Endothelial cell of umbilical vein (primary cell): ENCODE data around the gene SLC12A8. TPM values are rescaled to one million over a fixed set of nuclear protein-coding genes. Genes with fewer than 3 reads are reported as not detected.

ENCODE experiments used
- BruUV-seq: library from RNA; stranded (reverse); fragments of 400-500 nt; replicated peaks from 2 replicates; lab custom pipeline; 2021; lab: Mats Ljungman, UMichigan
- CTCF ChIA-PET: fragments of 300-600, 350-600 bp; sonication (Branson Sonifier 250); formaldehyde crosslinking; loops from one replicate; lab custom pipeline; 2021; ENCODE audit warnings: antibody characterized with exemption, inconsistent platforms; lab: Charles Lee
- POLR2A ChIA-PET: fragments of 300-600, 350-600 bp; sonication (Branson Sonifier 250); formaldehyde crosslinking; loops from one replicate; lab custom pipeline; 2021; ENCODE audit warnings: antibody characterized with exemption, inconsistent platforms; lab: Charles Lee
- DNase-seq: peaks from one replicate; pipeline ENCODE4 v3.0.0-alpha.2; 2011; ENCODE audit warnings: low read depth, low spot score
- FAIRE-seq: peaks from 2 replicates; lab custom pipeline; 2011; peaks lifted over from hg19 to GRCh38; lab: Jason Lieb, UNC
- H2AFZ ChIP-seq: 2 replicates; pipeline ENCODE4 v1.6.0; 2012; ENCODE audit warnings: low read depth, low read length, control low read depth, inconsistent platforms
- H3K27ac ChIP-seq: 2 replicates; pipeline ENCODE4 v1.5.1; 2011; ENCODE audit warnings: low read depth, mild to moderate bottlenecking, control low read depth, low read length, moderate library complexity; ENCODE audit not compliant: insufficient read depth
- H3K27me3 ChIP-seq, 2 experiments: 2 replicates each; pipeline versions ENCODE4 v1.6.0 to v1.6.1; 2011; ENCODE audit warnings: low read length in 2 of 2, mixed read lengths in 1 of 2; ENCODE audit not compliant: control insufficient read depth in 2 of 2, insufficient read depth in 2 of 2
- H3K36me3 ChIP-seq, 2 experiments: 2 replicates in 1 of 2; 3 replicates in 1 of 2; pipeline ENCODE4 v1.5.1; 2011; ENCODE audit warnings: low read length in 2 of 2, mild to moderate bottlenecking in 1 of 2, moderate library complexity in 1 of 2; ENCODE audit not compliant: control insufficient read depth in 2 of 2, insufficient read depth in 2 of 2; ENCODE audit errors: extremely low read depth in 1 of 2
- H3K4me1 ChIP-seq: 3 replicates; pipeline ENCODE4 v1.5.1; 2011; ENCODE audit warnings: mild to moderate bottlenecking, low read length; ENCODE audit not compliant: control insufficient read depth, insufficient read depth; ENCODE audit errors: extremely low read depth
- H3K4me2 ChIP-seq: 2 replicates; pipeline ENCODE4 v1.6.1; 2011; ENCODE audit warnings: low read length, control low read depth, mixed read lengths; ENCODE audit not compliant: insufficient read depth
- H3K4me3 ChIP-seq, 3 experiments: fragments of 200-600 bp in 1 of 3; sonication (generic), shearing (Covaris generic) in 1 of 3; replicated peaks in 1 of 3; 2 replicates each; pipeline ENCODE4 v1.5.1; 2011 to 2016; ENCODE audit warnings: control low read depth in 3 of 3, low read length in 3 of 3, mild to moderate bottlenecking in 2 of 3, inconsistent platforms in 1 of 3, low read depth in 1 of 3, moderate library complexity in 1 of 3; ENCODE audit not compliant: insufficient read depth in 1 of 3
- H3K79me2 ChIP-seq: 2 replicates; pipeline ENCODE4 v1.6.0; 2012; ENCODE audit warnings: low read length, inconsistent platforms; ENCODE audit not compliant: control insufficient read depth, insufficient read depth
- H3K9ac ChIP-seq: replicated peaks from 2 replicates; pipeline ENCODE3; 2011; ENCODE audit warnings: low read length, control low read depth; ENCODE audit not compliant: insufficient read depth; ENCODE audit errors: extremely low read depth
- H3K9me1 ChIP-seq: replicated peaks from 3 replicates; pipeline ENCODE4 v1.6.0; 2011; ENCODE audit warnings: mild to moderate bottlenecking, low read length; ENCODE audit not compliant: control insufficient read depth, insufficient read depth; ENCODE audit errors: extremely low read depth
- H3K9me3 ChIP-seq: replicated peaks from 2 replicates; pipeline ENCODE4 v1.5.1; 2012; ENCODE audit warnings: low read length, inconsistent platforms; ENCODE audit not compliant: control insufficient read depth, insufficient read depth
- H4K20me1 ChIP-seq: replicated peaks from 2 replicates; pipeline ENCODE3; 2011; ENCODE audit warnings: mild to moderate bottlenecking, low read length; ENCODE audit not compliant: control insufficient read depth, insufficient read depth; ENCODE audit errors: extremely low read depth
- CTCF ChIP-seq, 2 donors: IDR thresholded peaks; 1 replicate in 1 of 2; 2 replicates in 1 of 2; pipeline ENCODE4 v1.5.1; 2011; ENCODE audit warnings: low read length in 2 of 2, mild to moderate bottlenecking in 2 of 2, moderate library complexity in 2 of 2, control low read depth in 1 of 2, inconsistent platforms in 1 of 2, low read depth in 1 of 2; ENCODE audit not compliant: insufficient read depth in 1 of 2; ENCODE audit errors: extremely low read depth in 1 of 2
- EZH2 ChIP-seq: IDR thresholded peaks from 2 replicates; pipeline ENCODE4 v1.6.1; 2012; ENCODE audit warnings: borderline replicate concordance, low read depth, mild to moderate bottlenecking, moderate library complexity, low read length, inconsistent platforms; ENCODE audit not compliant: severe bottlenecking
- FOS ChIP-seq: IDR thresholded peaks from 2 replicates; pipeline ENCODE4 v1.6.1; 2011; ENCODE audit warnings: mild to moderate bottlenecking, low read length, moderate library complexity, borderline replicate concordance; ENCODE audit not compliant: insufficient read depth
- GATA2 ChIP-seq: IDR thresholded peaks from 2 replicates; pipeline ENCODE4 v1.7.0; 2011; ENCODE audit warnings: low read depth, mild to moderate bottlenecking, moderate library complexity, mixed read lengths, low read length; ENCODE audit not compliant: insufficient read length, insufficient read depth
- JUN ChIP-seq: IDR thresholded peaks from 2 replicates; pipeline ENCODE4 v1.6.1; 2011; ENCODE audit warnings: borderline replicate concordance, low read depth; ENCODE audit not compliant: insufficient read length, insufficient read depth
- MAX ChIP-seq: IDR thresholded peaks from 2 replicates; pipeline ENCODE4 v1.6.1; 2011; ENCODE audit not compliant: insufficient read depth, insufficient read length
- MYC ChIP-seq: IDR thresholded peaks from one replicate; pipeline ENCODE4 v1.6.1; 2011; ENCODE audit warnings: mild to moderate bottlenecking, low read depth, low read length
- POLR2A ChIP-seq: IDR thresholded peaks from 2 replicates; pipeline ENCODE4 v1.6.1; 2012; ENCODE audit warnings: low read depth, mild to moderate bottlenecking, control low read depth, low read length
- POLR2AphosphoS5 ChIP-seq: IDR thresholded peaks from 2 replicates; pipeline ENCODE4 v1.6.1; 2012; ENCODE audit warnings: low read depth, mild to moderate bottlenecking, control low read depth, low read length, moderate library complexity; ENCODE audit not compliant: insufficient read depth
- dilution Hi-C: fragments of 300-500 bp; cut with MboI; formaldehyde crosslinking; loops from one replicate; pipeline ENCODE4 v1.15.0; 2019; ENCODE audit warnings: low sequenced_read_pairs; ENCODE audit not compliant: extremely low pct_ligation_motif_present
- intact Hi-C: fragments of 100-400 bp; cut with micrococcal nuclease; formaldehyde crosslinking; loops from one replicate; pipeline ENCODE4 v1.10.0; 2022
- polyA plus RNA-seq, 4 experiments: library from polyadenylated mRNA; depleted of rRNA in 3 of 4; stranded (reverse) in 3 of 4; unstranded in 1 of 4; fragments of >200 nt; gene quantifications; 2 replicates each; pipeline versions ENCODE4 v1.2.1 to v1.2.3, GENCODE V29; 2011 to 2012; ENCODE audit warnings: missing spikeins in 1 of 4
- total RNA-seq: library from RNA; stranded (reverse); gene quantifications from 2 replicates; pipeline ENCODE4 v1.2.3, GENCODE V29; 2021

Gene SLC12A8
- total and polyA plus RNA-seq, 2 donors (not counting 3 experiments of a cell fraction or from before 2014, with no cell fraction given), result 0.86 to 0.90 TPM

- dilution Hi-C loops (no loop called here), intact Hi-C loops (loop anchor here (5.0 to 10.0 kb wide), 2 partner anchors 131 to 284 kb away; no protein-coding TSS in a partner anchor)
- H3K9me1 ChIP-seq, result no peaks in the 10 kb centered on the region
- H3K4me2 ChIP-seq, result no peak overlapping the region
- BruUV-seq, result no TSS peak
- FAIRE-seq, result no peak
- no peak for DNase-seq
- H3K36me3 ChIP-seq, result no peaks in the 10 kb centered on the region
- H3K79me2 ChIP-seq, result peaks cover 19% of the 10 kb centered on the region
- ChIA-PET CTCF (no interaction called here), POLR2A (no interaction called here)
- H3K27me3 ChIP-seq, result no peaks in the 10 kb centered on the region
- no peak overlapping the region for H3K4me3 ChIP-seq
- no peaks in the 10 kb centered on the region for H3K9me3 ChIP-seq
- peaks cover 43% of the 10 kb centered on the region for H3K4me1 ChIP-seq
- H3K9ac ChIP-seq, result no peak overlapping the region
- no peak overlapping the region for H2AFZ ChIP-seq
- H4K20me1 ChIP-seq, result no peaks in the 10 kb centered on the region
- no peak overlapping the region for H3K27ac ChIP-seq
- TF ChIP-seq EZH2 (no peak), CTCF (IDR thresholded peaks at IDR 0.05; ENCODE audit: extremely low read depth in 1 of 2, insufficient read depth in 1 of 2, low read depth in 1 of 2, low read length in 2 of 2) (no peak), GATA2 (no peak), MAX (no peak), FOS (no peak), MYC (no peak), POLR2A (no peak), POLR2AphosphoS5 (no peak), JUN (no peak)
Observed at GRCh38 chr3:125058529-125058928, 154.0 kb downstream of the SLC12A8 start.
